ENCODE results near the gene KCNH5.

The KCNH5 gene

GRCh38 chr14:62722406-62722805 is 322.9 kb downstream of the KCNH5 start:
- H3K9ac ChIP-seq (ENCODE audit: low read depth, low read length, poor library complexity, severe bottlenecking) = no peak overlapping the region
- H3K36me3 ChIP-seq (ENCODE audit: insufficient read depth, low read length) = no peaks in the 10 kb centered on the region
- no peaks in the 10 kb centered on the region for H3F3A ChIP-seq (ENCODE audit: low read depth)
- TF ChIP-seq CTCF (conservative IDR thresholded peaks at IDR 0.05; ENCODE audit: low read length) = no peak
- no peak for TF ChIP-seq EZH2phosphoT487 (IDR thresholded peaks at IDR 0.05; ENCODE audit: borderline replicate concordance)
- H3K9me2 ChIP-seq (replicated peaks; ENCODE audit: low read depth, low read length) = no peaks in the 10 kb centered on the region
- H3K4me2 ChIP-seq (ENCODE audit: low read depth, low read length, poor library complexity, severe bottlenecking) = no peak overlapping the region
- H3K4me1 ChIP-seq (ENCODE audit: insufficient read depth, low read length, poor library complexity, severe bottlenecking) = no peaks in the 10 kb centered on the region
- no peaks in the 10 kb centered on the region for H3K9me3 ChIP-seq (ENCODE audit: insufficient read depth, low read depth, low read length)
- no peak overlapping the region for H3K4me3 ChIP-seq (ENCODE audit: low read length, poor library complexity, severe bottlenecking)
- H3K79me2 ChIP-seq (ENCODE audit: insufficient read depth, low read length) = no peaks in the 10 kb centered on the region
- H3K27me3 ChIP-seq (ENCODE audit: insufficient read depth, low read length, poor library complexity, severe bottlenecking) = no peaks in the 10 kb centered on the region
- H2AFZ ChIP-seq (ENCODE audit: low read length) = no peak overlapping the region
- H4K20me1 ChIP-seq (ENCODE audit: insufficient read depth, low read length, poor library complexity, severe bottlenecking) = no peaks in the 10 kb centered on the region

GRCh38 chr14:62718629-62719028 is 326.6 kb downstream of the KCNH5 start:
- TF ChIP-seq CTCF (conservative IDR thresholded peaks at IDR 0.05; ENCODE audit: low read length) (no peak), EZH2phosphoT487 (IDR thresholded peaks at IDR 0.05; ENCODE audit: borderline replicate concordance) (no peak)
- Histone ChIP-seq H3K9me3 (ENCODE audit: insufficient read depth, low read depth, low read length) (no peaks in the 10 kb centered on the region), H2AFZ (ENCODE audit: low read length) (no peak overlapping the region), H3K9ac (ENCODE audit: low read depth, low read length, poor library complexity, severe bottlenecking) (no peak overlapping the region), H3K27me3 (ENCODE audit: insufficient read depth, low read length, poor library complexity, severe bottlenecking) (no peaks in the 10 kb centered on the region), H3K4me1 (ENCODE audit: insufficient read depth, low read length, poor library complexity, severe bottlenecking) (no peaks in the 10 kb centered on the region), H3K36me3 (ENCODE audit: insufficient read depth, low read length) (no peaks in the 10 kb centered on the region), H3K4me3 (ENCODE audit: low read length, poor library complexity, severe bottlenecking) (no peak overlapping the region), H3K4me2 (ENCODE audit: low read depth, low read length, poor library complexity, severe bottlenecking) (no peak overlapping the region), H3K9me2 (replicated peaks; ENCODE audit: low read depth, low read length) (no peaks in the 10 kb centered on the region), H3K79me2 (ENCODE audit: insufficient read depth, low read length) (no peaks in the 10 kb centered on the region), H4K20me1 (ENCODE audit: insufficient read depth, low read length, poor library complexity, severe bottlenecking) (no peaks in the 10 kb centered on the region), H3F3A (ENCODE audit: low read depth) (no peaks in the 10 kb centered on the region)

GRCh38 chr14:62711351-62712023 is 333.8 kb downstream of the KCNH5 start:
- Histone ChIP-seq H3K4me1 (ENCODE audit: insufficient read depth, low read length, poor library complexity, severe bottlenecking) (no peaks in the 10 kb centered on the region), H2AFZ (ENCODE audit: low read length) (no peak overlapping the region), H3K9me3 (ENCODE audit: insufficient read depth, low read depth, low read length) (no peaks in the 10 kb centered on the region), H4K20me1 (ENCODE audit: insufficient read depth, low read length, poor library complexity, severe bottlenecking) (no peaks in the 10 kb centered on the region), H3K4me2 (ENCODE audit: low read depth, low read length, poor library complexity, severe bottlenecking) (no peak overlapping the region), H3K9me2 (replicated peaks; ENCODE audit: low read depth, low read length) (no peaks in the 10 kb centered on the region), H3K36me3 (ENCODE audit: insufficient read depth, low read length) (no peaks in the 10 kb centered on the region), H3K4me3 (ENCODE audit: low read length, poor library complexity, severe bottlenecking) (no peak overlapping the region), H3K9ac (ENCODE audit: low read depth, low read length, poor library complexity, severe bottlenecking) (no peak overlapping the region), H3K27me3 (ENCODE audit: insufficient read depth, low read length, poor library complexity, severe bottlenecking) (no peaks in the 10 kb centered on the region), H3K79me2 (ENCODE audit: insufficient read depth, low read length) (no peaks in the 10 kb centered on the region), H3F3A (ENCODE audit: low read depth) (no peaks in the 10 kb centered on the region)
- TF ChIP-seq EZH2phosphoT487 (IDR thresholded peaks at IDR 0.05; ENCODE audit: borderline replicate concordance) = no peak
- TF ChIP-seq CTCF (conservative IDR thresholded peaks at IDR 0.05; ENCODE audit: low read length) = no peak
